Neural cell (in vitro differentiated cells): ENCODE measurements around the gene ZNF750.

Experiments used
- EP300 ChIP-seq: fragments of 450-650 bp; conservative IDR thresholded peaks from 2 replicates; pipeline ENCODE4 v1.6.1; 2014; ENCODE audit warnings: antibody characterized with exemption, mild to moderate bottlenecking, moderate library complexity; ENCODE audit not compliant: poor library complexity, severe bottlenecking
- EZH2 ChIP-seq: fragments of 200-600, 300-800 bp; shearing (Covaris generic), sonication (generic); IDR thresholded peaks from 2 replicates; pipeline ENCODE4 v1.6.1; 2014; ENCODE audit warnings: antibody characterized with exemption, low read length, borderline replicate concordance, mild to moderate bottlenecking; ENCODE audit not compliant: insufficient read depth, poor library complexity, severe bottlenecking
- MXI1 ChIP-seq: fragments of 450-650 bp; conservative IDR thresholded peaks from 2 replicates; pipeline ENCODE4 v1.6.1; 2014; ENCODE audit warnings: antibody characterized with exemption, mild to moderate bottlenecking; ENCODE audit not compliant: poor library complexity, severe bottlenecking
- POLR2AphosphoS5 ChIP-seq: IDR thresholded peaks from 2 replicates; pipeline ENCODE4 v1.6.1; 2012
- TAF1 ChIP-seq: IDR thresholded peaks from 2 replicates; pipeline ENCODE4 v1.6.1; 2012; ENCODE audit warnings: low read depth
- TF ChIP-seq, protein P1 (sequence below): fragments of 450-650 bp; IDR thresholded peaks from 2 replicates; pipeline ENCODE4 v1.5.1; 2014; ENCODE audit warnings: antibody characterized with exemption, mild to moderate bottlenecking, moderate library complexity; ENCODE audit not compliant: poor library complexity, severe bottlenecking
- TF ChIP-seq, protein P2 (sequence below): IDR thresholded peaks from 2 replicates; pipeline ENCODE4 v1.6.1; 2012; ENCODE audit warnings: borderline replicate concordance

DNA sequence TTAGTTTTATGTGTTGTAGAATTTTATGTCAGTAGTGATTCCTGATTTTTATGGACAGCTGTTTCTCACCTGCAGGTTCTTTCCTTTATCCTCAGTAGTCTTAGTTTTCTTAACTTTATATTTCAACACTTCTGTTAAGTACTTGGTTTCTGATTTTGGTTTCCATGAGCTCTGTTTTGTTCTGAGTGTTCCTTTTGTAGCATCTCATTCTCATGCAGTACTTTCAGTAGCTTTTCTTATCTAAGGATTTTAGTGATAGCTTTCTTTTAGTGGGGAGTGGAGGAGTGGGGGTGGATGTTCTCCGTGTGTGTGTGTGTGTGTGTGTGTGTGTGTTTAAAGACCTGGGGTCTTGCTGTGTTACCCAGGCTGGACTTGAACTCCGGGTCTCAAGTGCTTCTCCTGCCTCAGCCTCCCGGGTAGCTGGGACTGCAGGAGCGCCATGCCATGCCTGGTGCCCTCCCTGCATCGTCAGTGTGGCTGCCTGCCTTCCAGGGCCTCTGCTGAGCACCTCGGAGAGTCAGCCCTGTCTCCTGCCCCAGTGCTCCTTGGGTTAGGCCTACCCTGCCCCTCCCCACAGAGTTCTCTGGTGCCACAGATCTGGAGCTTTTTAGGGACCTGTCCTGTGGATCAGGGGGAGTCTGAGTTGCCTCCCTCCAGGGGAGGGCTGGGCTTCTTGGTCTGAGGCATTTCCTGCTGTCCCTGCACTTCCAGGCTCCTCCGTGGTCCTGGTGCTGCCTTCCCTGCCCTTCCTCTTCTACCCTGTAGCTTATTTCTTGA is 4.3 kb upstream of the ZNF750 start:
- TF ChIP-seq, protein P1, sequence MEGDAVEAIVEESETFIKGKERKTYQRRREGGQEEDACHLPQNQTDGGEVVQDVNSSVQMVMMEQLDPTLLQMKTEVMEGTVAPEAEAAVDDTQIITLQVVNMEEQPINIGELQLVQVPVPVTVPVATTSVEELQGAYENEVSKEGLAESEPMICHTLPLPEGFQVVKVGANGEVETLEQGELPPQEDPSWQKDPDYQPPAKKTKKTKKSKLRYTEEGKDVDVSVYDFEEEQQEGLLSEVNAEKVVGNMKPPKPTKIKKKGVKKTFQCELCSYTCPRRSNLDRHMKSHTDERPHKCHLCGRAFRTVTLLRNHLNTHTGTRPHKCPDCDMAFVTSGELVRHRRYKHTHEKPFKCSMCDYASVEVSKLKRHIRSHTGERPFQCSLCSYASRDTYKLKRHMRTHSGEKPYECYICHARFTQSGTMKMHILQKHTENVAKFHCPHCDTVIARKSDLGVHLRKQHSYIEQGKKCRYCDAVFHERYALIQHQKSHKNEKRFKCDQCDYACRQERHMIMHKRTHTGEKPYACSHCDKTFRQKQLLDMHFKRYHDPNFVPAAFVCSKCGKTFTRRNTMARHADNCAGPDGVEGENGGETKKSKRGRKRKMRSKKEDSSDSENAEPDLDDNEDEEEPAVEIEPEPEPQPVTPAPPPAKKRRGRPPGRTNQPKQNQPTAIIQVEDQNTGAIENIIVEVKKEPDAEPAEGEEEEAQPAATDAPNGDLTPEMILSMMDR: no peak
- TF ChIP-seq EZH2: no peak
- TF ChIP-seq EP300: no peak
- TF ChIP-seq, protein P2, sequence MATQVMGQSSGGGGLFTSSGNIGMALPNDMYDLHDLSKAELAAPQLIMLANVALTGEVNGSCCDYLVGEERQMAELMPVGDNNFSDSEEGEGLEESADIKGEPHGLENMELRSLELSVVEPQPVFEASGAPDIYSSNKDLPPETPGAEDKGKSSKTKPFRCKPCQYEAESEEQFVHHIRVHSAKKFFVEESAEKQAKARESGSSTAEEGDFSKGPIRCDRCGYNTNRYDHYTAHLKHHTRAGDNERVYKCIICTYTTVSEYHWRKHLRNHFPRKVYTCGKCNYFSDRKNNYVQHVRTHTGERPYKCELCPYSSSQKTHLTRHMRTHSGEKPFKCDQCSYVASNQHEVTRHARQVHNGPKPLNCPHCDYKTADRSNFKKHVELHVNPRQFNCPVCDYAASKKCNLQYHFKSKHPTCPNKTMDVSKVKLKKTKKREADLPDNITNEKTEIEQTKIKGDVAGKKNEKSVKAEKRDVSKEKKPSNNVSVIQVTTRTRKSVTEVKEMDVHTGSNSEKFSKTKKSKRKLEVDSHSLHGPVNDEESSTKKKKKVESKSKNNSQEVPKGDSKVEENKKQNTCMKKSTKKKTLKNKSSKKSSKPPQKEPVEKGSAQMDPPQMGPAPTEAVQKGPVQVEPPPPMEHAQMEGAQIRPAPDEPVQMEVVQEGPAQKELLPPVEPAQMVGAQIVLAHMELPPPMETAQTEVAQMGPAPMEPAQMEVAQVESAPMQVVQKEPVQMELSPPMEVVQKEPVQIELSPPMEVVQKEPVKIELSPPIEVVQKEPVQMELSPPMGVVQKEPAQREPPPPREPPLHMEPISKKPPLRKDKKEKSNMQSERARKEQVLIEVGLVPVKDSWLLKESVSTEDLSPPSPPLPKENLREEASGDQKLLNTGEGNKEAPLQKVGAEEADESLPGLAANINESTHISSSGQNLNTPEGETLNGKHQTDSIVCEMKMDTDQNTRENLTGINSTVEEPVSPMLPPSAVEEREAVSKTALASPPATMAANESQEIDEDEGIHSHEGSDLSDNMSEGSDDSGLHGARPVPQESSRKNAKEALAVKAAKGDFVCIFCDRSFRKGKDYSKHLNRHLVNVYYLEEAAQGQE: no peak
- no peak for TF ChIP-seq POLR2AphosphoS5
- TF ChIP-seq MXI1: no peak
- TF ChIP-seq TAF1: no peak
